Transverse colon (tissue), 4 donors: Measurements from ENCODE around the gene SDSL. TPM values are rescaled to one million over a fixed set of nuclear protein-coding genes. Genes with fewer than 3 reads are reported as not detected.

Source experiments
- DNase-seq: peaks from one replicate; pipeline ENCODE4 v3.0.0-alpha.2; 2019
- H3K27ac ChIP-seq, 4 donors: fragments of 200-600 bp; sonication (generic); 2 replicates each; pipeline ENCODE4 v1.5.1; 2016 to 2018; ENCODE audit warnings: inconsistent platforms in 4 of 4
- H3K27me3 ChIP-seq: fragments of 200-600 bp; sonication (generic); 2 replicates; pipeline ENCODE4 v1.5.1; 2017; ENCODE audit warnings: inconsistent platforms
- H3K36me3 ChIP-seq, 4 donors: fragments of 200-600 bp; sonication (generic); 2 replicates each; pipeline ENCODE4 v1.5.1; 2017 to 2019; ENCODE audit warnings: inconsistent platforms in 4 of 4
- H3K4me1 ChIP-seq, 4 donors: fragments of 200-600 bp; sonication (generic); 2 replicates each; pipeline ENCODE4 v1.5.1; 2017 to 2020; ENCODE audit warnings: inconsistent platforms in 4 of 4
- H3K4me3 ChIP-seq, 4 donors: fragments of 200-600 bp; sonication (generic); 1 replicate in 1 of 4; 2 replicates in 3 of 4; pipeline versions ENCODE4 v1.5.1 to v1.6.1; 2017 to 2019; ENCODE audit warnings: inconsistent platforms in 4 of 4
- H3K9me3 ChIP-seq, 2 donors: fragments of 200-600 bp; sonication (generic); 2 replicates each; pipeline ENCODE4 v1.5.1; 2017 to 2019; ENCODE audit warnings: inconsistent platforms in 2 of 2
- EP300 ChIP-seq: sonication (generic); formaldehyde crosslinking; IDR thresholded peaks from one replicate; pipeline ENCODE4 v1.6.1; 2017; ENCODE audit warnings: antibody characterized with exemption, low read depth
- POLR2A ChIP-seq: fragments of 450-650 bp; IDR thresholded peaks from one replicate; pipeline ENCODE4 v1.6.1; 2016; ENCODE audit warnings: antibody characterized with exemption, mild to moderate bottlenecking, moderate library complexity
- POLR2AphosphoS5 ChIP-seq, 3 donors: sonication (generic); formaldehyde crosslinking; IDR thresholded peaks; one replicate each; pipeline ENCODE4 v1.6.1; 2016; ENCODE audit warnings: antibody characterized with exemption in 3 of 3
- WGBS, 2 donors: methylation state at CpG; one replicate each; pipeline ENCODE4 v1.1.5; 2018; ENCODE audit warnings: low coverage in 1 of 2; 5-methylcytosine and 5-hydroxymethylcytosine counted together
- in situ Hi-C, 4 donors: fragments of 200-750 bp; cut with MboI; loops; one replicate each; pipeline versions ENCODE4 v1.15.0 to v1.15.1; 2017; ENCODE audit warnings: low sequenced_read_pairs in 3 of 4, low pct_ligation_motif_present in 1 of 4, low pct_unique_long_range_greater_than_20kb in 1 of 4
- intact Hi-C: fragments of 100-400 bp; cut with DNase I; formaldehyde crosslinking; loops from one replicate; pipeline ENCODE4 v1.15.1; 2023; ENCODE audit warnings: low total_unique reads
- total RNA-seq, 4 donors: library from RNA; depleted of rRNA; stranded (reverse); fragments of >200 nt; gene quantifications; one replicate each; pipeline ENCODE4 v1.1.0, GENCODE V29; 2016
- TF ChIP-seq, protein P1 (sequence below), 5 experiments: fragments of 200-600 bp in 3 of 5; fragments of 450-650 bp in 2 of 5; sonication (generic) in 3 of 5; IDR thresholded peaks; 1 replicate in 2 of 5; 2 replicates in 3 of 5; pipeline ENCODE4 v1.5.1; 2016 to 2017; ENCODE audit warnings: antibody characterized with exemption in 5 of 5, inconsistent platforms in 3 of 5, mild to moderate bottlenecking in 2 of 5, moderate library complexity in 1 of 5

SDSL gene, protein sequence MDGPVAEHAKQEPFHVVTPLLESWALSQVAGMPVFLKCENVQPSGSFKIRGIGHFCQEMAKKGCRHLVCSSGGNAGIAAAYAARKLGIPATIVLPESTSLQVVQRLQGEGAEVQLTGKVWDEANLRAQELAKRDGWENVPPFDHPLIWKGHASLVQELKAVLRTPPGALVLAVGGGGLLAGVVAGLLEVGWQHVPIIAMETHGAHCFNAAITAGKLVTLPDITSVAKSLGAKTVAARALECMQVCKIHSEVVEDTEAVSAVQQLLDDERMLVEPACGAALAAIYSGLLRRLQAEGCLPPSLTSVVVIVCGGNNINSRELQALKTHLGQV
- 10 to 100 TPM in 3 of 4 donors, 1 to 10 TPM in 1; 7.4 to 16.8 (median 13.1) TPM for total RNA-seq

- intact Hi-C loops = no loop called here
Measured at GRCh38 chr12:113422030-113422885, at the start of gene SDSL. Gene SDSL (plus strand): TSS chr12:113422380. CDS start chr12:113427983, 5,603 bp downstream.

GRCh38 chr12:113373440-113373839, 48.7 kb upstream of the SDSL start:
- no peaks in the 10 kb centered on the region for H3K4me1 ChIP-seq
- 92 to 94% methylated on average over 3 of the region's 3 CpGs for WGBS, 2 donors
- peaks cover 0 to 6% (median 0%) of the 10 kb centered on the region in 4 donors for H3K36me3 ChIP-seq
- H3K4me3 ChIP-seq = no peak overlapping the region
- no peaks in the 10 kb centered on the region for H3K9me3 ChIP-seq
- no peak for DNase-seq
- no peaks in the 10 kb centered on the region for H3K27me3 ChIP-seq
- intact Hi-C loops (no loop called here), in situ Hi-C loops (no loop called here)
- TF ChIP-seq POLR2AphosphoS5 (IDR thresholded peaks at IDR 0.05) (no peak), POLR2A (no peak), EP300 (no peak)
- TF ChIP-seq, protein P1, sequence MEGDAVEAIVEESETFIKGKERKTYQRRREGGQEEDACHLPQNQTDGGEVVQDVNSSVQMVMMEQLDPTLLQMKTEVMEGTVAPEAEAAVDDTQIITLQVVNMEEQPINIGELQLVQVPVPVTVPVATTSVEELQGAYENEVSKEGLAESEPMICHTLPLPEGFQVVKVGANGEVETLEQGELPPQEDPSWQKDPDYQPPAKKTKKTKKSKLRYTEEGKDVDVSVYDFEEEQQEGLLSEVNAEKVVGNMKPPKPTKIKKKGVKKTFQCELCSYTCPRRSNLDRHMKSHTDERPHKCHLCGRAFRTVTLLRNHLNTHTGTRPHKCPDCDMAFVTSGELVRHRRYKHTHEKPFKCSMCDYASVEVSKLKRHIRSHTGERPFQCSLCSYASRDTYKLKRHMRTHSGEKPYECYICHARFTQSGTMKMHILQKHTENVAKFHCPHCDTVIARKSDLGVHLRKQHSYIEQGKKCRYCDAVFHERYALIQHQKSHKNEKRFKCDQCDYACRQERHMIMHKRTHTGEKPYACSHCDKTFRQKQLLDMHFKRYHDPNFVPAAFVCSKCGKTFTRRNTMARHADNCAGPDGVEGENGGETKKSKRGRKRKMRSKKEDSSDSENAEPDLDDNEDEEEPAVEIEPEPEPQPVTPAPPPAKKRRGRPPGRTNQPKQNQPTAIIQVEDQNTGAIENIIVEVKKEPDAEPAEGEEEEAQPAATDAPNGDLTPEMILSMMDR (IDR thresholded peaks at IDR 0.05) = no peak
- no peak overlapping the region for H3K27ac ChIP-seq

More at GRCh38 chr12:113422030-113422885, at the start of gene SDSL:
- peak within 1 kb of the TSS; percentile 66 to 75 (median 74) for H3K27ac ChIP-seq
- in situ Hi-C loops = loop anchor here in 2 of 4 donors (10.0 kb wide), 2 partner anchors 107 to 227 kb away; no protein-coding TSS in a partner anchor
- no peaks in the 10 kb centered on the region for H3K9me3 ChIP-seq
- 15% methylated on average over 13 of the region's 13 CpGs; no CpG with 5 or more reads in 1 of the 2 donors for WGBS, 2 donors
- H3K4me3 ChIP-seq = peak within 1 kb of the TSS; percentile 32 to 59 (median 44)
- H3K27me3 ChIP-seq = no peaks in the 10 kb centered on the region
- peaks cover 0 to 22% (median 2%) of the 10 kb centered on the region in 4 donors for H3K4me1 ChIP-seq
- TF ChIP-seq POLR2A (peak; percentile 56), POLR2AphosphoS5 (IDR thresholded peaks at IDR 0.05) (peak in 2 of 3 donors; percentile 48 to 49), EP300 (no peak)
- peak; percentile 74 for DNase-seq
- no peaks in the 10 kb centered on the region for H3K36me3 ChIP-seq

- no peaks in the 10 kb centered on the region for H3K4me1 ChIP-seq
- intact Hi-C loops (no loop called here), in situ Hi-C loops (no loop called here)
- WGBS, 2 donors = 60 to 82% methylated on average over 1 to 3 of the region's 3 CpGs
- H3K9me3 ChIP-seq = no peaks in the 10 kb centered on the region
- TF ChIP-seq POLR2AphosphoS5 (IDR thresholded peaks at IDR 0.05) (no peak), POLR2A (no peak), EP300 (no peak)
- TF ChIP-seq, protein P1 (IDR thresholded peaks at IDR 0.05) = no peak
- no peak overlapping the region for H3K27ac ChIP-seq
- no peak for DNase-seq
- no peaks in the 10 kb centered on the region for H3K27me3 ChIP-seq
- peaks cover 0 to 6% (median 0%) of the 10 kb centered on the region in 4 donors for H3K36me3 ChIP-seq
- no peak overlapping the region for H3K4me3 ChIP-seq
Measured at GRCh38 chr12:113373969-113374368, 48.2 kb upstream of the SDSL start.

- Histone ChIP-seq H3K4me1 (no peaks in the 10 kb centered on the region), H3K4me3 (no peak overlapping the region), H3K9me3 (no peaks in the 10 kb centered on the region), H3K27me3 (no peaks in the 10 kb centered on the region), H3K27ac (no peak overlapping the region), H3K36me3 (peaks cover 0 to 6% (median 0%) of the 10 kb centered on the region in 4 donors)
- in situ Hi-C loops (no loop called here), intact Hi-C loops (no loop called here)
- no peak for DNase-seq
- 92% methylated on average over 4 of the region's 4 CpGs; no CpG with 5 or more reads in 1 of the 2 donors for WGBS, 2 donors
- TF ChIP-seq POLR2A (no peak), EP300 (no peak), POLR2AphosphoS5 (IDR thresholded peaks at IDR 0.05) (no peak)
- TF ChIP-seq, protein P1 (IDR thresholded peaks at IDR 0.05) = no peak
Measured at GRCh38 chr12:113374823-113375428, 47.3 kb upstream of the SDSL start.
